Measurements from ENCODE around the gene GCH1.

DNA sequence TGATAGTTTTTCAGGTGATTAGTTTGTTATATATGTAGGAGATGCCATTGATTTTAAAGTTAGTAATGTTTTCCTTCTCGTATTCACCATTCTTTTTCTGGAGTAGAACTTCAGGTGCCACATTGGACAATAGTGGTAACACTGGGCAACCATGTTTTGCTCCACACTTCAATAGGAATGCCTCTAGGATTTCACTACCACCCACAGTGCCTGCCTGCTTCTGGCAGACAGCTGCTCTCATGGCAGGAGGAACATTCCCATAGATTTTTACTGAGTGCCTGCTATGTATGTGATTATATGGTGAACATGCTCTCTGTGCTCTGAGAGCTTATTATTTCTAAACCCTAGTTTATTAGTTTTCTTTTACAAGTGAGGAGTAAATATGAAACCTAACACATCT is 53.7 kb downstream of the GCH1 start:
- TF ChIP-seq GATA3 (IDR thresholded peaks at IDR 0.05; ENCODE audit: low read depth, low read length) (no peak), GATA2 (IDR thresholded peaks at IDR 0.05; ENCODE audit: low read depth, low read length) (no peak)
